Measurements from ENCODE around the gene MARCO.

The MARCO gene

GRCh38 chr2:119012345-119013301 lies 70.6 kb downstream of the MARCO start:
- intact Hi-C loops (cut with DNase I; ENCODE audit: low total_unique reads), result no loop called here
- no peaks in the 10 kb centered on the region for H3K36me3 ChIP-seq
- no peak overlapping the region for H3K4me3 ChIP-seq
- H3K9me3 ChIP-seq, result no peaks in the 10 kb centered on the region
- DNase-seq, result no peak
- H3K4me1 ChIP-seq, result peaks cover 0 to 4% (median 0%) of the 10 kb centered on the region in 4 donors
- no peak for TF ChIP-seq CTCF (IDR thresholded peaks at IDR 0.05)
- H3K27ac ChIP-seq, result no peak overlapping the region
- peaks cover 0 to 28% of the 10 kb centered on the region in 2 donors for H3K27me3 ChIP-seq

- TF ChIP-seq CTCF (IDR thresholded peaks at IDR 0.05), result no peak
- Histone ChIP-seq H3K27ac (no peak overlapping the region), H3K9me3 (no peaks in the 10 kb centered on the region), H3K27me3 (peaks cover 0 to 31% of the 10 kb centered on the region in 2 donors), H3K36me3 (no peaks in the 10 kb centered on the region), H3K4me1 (peaks cover 0 to 4% (median 0%) of the 10 kb centered on the region in 4 donors), H3K4me3 (no peak overlapping the region)
- intact Hi-C loops (cut with DNase I; ENCODE audit: low total_unique reads), result no loop called here
- DNase-seq, result no peak
Measured at GRCh38 chr2:119013671-119014070, 71.7 kb downstream of the MARCO start.

GRCh38 chr2:119015845-119016244 lies 73.9 kb downstream of the MARCO start:
- Histone ChIP-seq H3K27ac (no peak overlapping the region), H3K36me3 (no peaks in the 10 kb centered on the region), H3K27me3 (peaks cover 0 to 16% of the 10 kb centered on the region in 2 donors), H3K9me3 (no peaks in the 10 kb centered on the region), H3K4me1 (peaks cover 0 to 4% (median 0%) of the 10 kb centered on the region in 4 donors), H3K4me3 (no peak overlapping the region)
- TF ChIP-seq CTCF (IDR thresholded peaks at IDR 0.05), result no peak
- intact Hi-C loops (cut with DNase I; ENCODE audit: low total_unique reads), result no loop called here
- no peak for DNase-seq

GRCh38 chr2:119019521-119019920 lies 77.5 kb downstream of the MARCO start:
- H3K27ac ChIP-seq, result no peak overlapping the region
- DNase-seq, result no peak
- H3K4me3 ChIP-seq, result no peak overlapping the region
- no peak for TF ChIP-seq CTCF (IDR thresholded peaks at IDR 0.05)
- no peaks in the 10 kb centered on the region for H3K4me1 ChIP-seq
- H3K36me3 ChIP-seq, result no peaks in the 10 kb centered on the region
- H3K27me3 ChIP-seq, result peaks cover 0 to 5% of the 10 kb centered on the region in 2 donors
- H3K9me3 ChIP-seq, result no peaks in the 10 kb centered on the region
- intact Hi-C loops (cut with DNase I; ENCODE audit: low total_unique reads), result no loop called here

GRCh38 chr2:119022678-119023077 lies 80.7 kb downstream of the MARCO start:
- intact Hi-C loops (cut with DNase I; ENCODE audit: low total_unique reads), result no loop called here
- Histone ChIP-seq H3K36me3 (no peaks in the 10 kb centered on the region), H3K4me3 (no peak overlapping the region), H3K4me1 (no peaks in the 10 kb centered on the region), H3K27ac (no peak overlapping the region), H3K9me3 (no peaks in the 10 kb centered on the region), H3K27me3 (peaks cover 0 to 5% of the 10 kb centered on the region in 2 donors)
- DNase-seq, result no peak
- no peak for TF ChIP-seq CTCF (IDR thresholded peaks at IDR 0.05)
